Panc1 (cell line): Measurements from ENCODE around the gene SUSD2. TPM values are rescaled to one million over a fixed set of nuclear protein-coding genes. Genes with fewer than 3 reads are reported as not detected.
"Not testable (repeated sequence)": the region's sequence is repeated elsewhere in the genome, so short reads cannot be mapped to it uniquely, and the experiment has no call there.

Experiments
- ATAC-seq: fragments of 200-7000 bp; cut with Tn5 transposase; 2 replicates; pipeline ENCODE4 v1.9.1; 2020; ENCODE audit warnings: mild to moderate bottlenecking, moderate library complexity
- BruUV-seq: library from RNA; stranded (reverse); fragments of 400-500 nt; replicated peaks from 2 replicates; lab custom pipeline; 2021; lab: Mats Ljungman, UMichigan
- CTCF ChIA-PET: fragments of 300-600 bp; sonication (Branson Sonifier 250); formaldehyde crosslinking; loops from one replicate; lab custom pipeline; 2022; ENCODE audit warnings: antibody characterized with exemption; lab: Charles Lee
- POLR2A ChIA-PET: fragments of 300-600 bp; sonication (Branson Sonifier 250); formaldehyde crosslinking; loops from one replicate; lab custom pipeline; 2022; ENCODE audit warnings: antibody characterized with exemption; lab: Charles Lee
- DNase-seq: peaks from one replicate; pipeline ENCODE4 v3.0.0-alpha.2; 2010; ENCODE audit warnings: low read depth, low spot score
- H3K27ac ChIP-seq: 2 replicates; pipeline ENCODE4 v1.5.1; 2011; ENCODE audit warnings: mild to moderate bottlenecking, low read length, inconsistent platforms
- H3K27me3 ChIP-seq: fragments of 200-500 bp; sonication (Bioruptor generic); 2 replicates; pipeline ENCODE4 v1.6.0; 2014; ENCODE audit warnings: low read length, inconsistent platforms; ENCODE audit not compliant: control insufficient read depth, insufficient read depth
- H3K36me3 ChIP-seq: fragments of 200-500 bp; sonication (Bioruptor generic); 2 replicates; pipeline ENCODE4 v1.5.1; 2014; ENCODE audit warnings: inconsistent platforms, mild to moderate bottlenecking, low read length, moderate library complexity; ENCODE audit not compliant: control insufficient read depth, insufficient read depth
- H3K4me1 ChIP-seq: 2 replicates; pipeline ENCODE4 v1.5.1; 2011; ENCODE audit warnings: inconsistent platforms, mild to moderate bottlenecking, low read length, moderate library complexity; ENCODE audit not compliant: control insufficient read depth, insufficient read depth
- H3K4me3 ChIP-seq, 2 experiments: 2 replicates each; pipeline ENCODE4 v1.5.1; 2011 to 2012; ENCODE audit warnings: low read depth in 2 of 2, low read length in 2 of 2, mild to moderate bottlenecking in 2 of 2, inconsistent platforms in 1 of 2, moderate library complexity in 1 of 2
- H3K9me3 ChIP-seq: fragments of 200-500 bp; sonication (Bioruptor generic); 2 replicates; pipeline ENCODE4 v1.5.1; 2014; ENCODE audit warnings: low read depth, mild to moderate bottlenecking, inconsistent platforms, low read length, moderate library complexity; ENCODE audit not compliant: control insufficient read depth, insufficient read depth
- CTCF ChIP-seq: fragments of 450-650 bp; IDR thresholded peaks from 2 replicates; pipeline ENCODE4 v1.5.1; 2017; ENCODE audit warnings: mild to moderate bottlenecking
- POLR2AphosphoS5 ChIP-seq: IDR thresholded peaks from 2 replicates; pipeline ENCODE4 v1.6.1; 2012; ENCODE audit warnings: mild to moderate bottlenecking, low read depth, low read length, moderate library complexity
- SIN3A ChIP-seq: IDR thresholded peaks from 2 replicates; pipeline ENCODE4 v1.6.1; 2012; ENCODE audit warnings: low read depth, mild to moderate bottlenecking, low read length, moderate library complexity, borderline replicate concordance; ENCODE audit not compliant: insufficient read depth
- TCF7L2 ChIP-seq: IDR thresholded peaks from 2 replicates; pipeline ENCODE4 v1.6.1; 2011; ENCODE audit warnings: mild to moderate bottlenecking, low read depth, low read length, inconsistent platforms
- in situ Hi-C: cut with HindIII; loops from 2 replicates; pipeline ENCODE4 v1.10.0; 2016; ENCODE audit warnings: low sequenced_read_pairs, low pct_unique_long_range_greater_than_20kb
- intact Hi-C: fragments of 100-400 bp; cut with micrococcal nuclease; formaldehyde crosslinking; loops from one replicate; pipeline ENCODE4 v1.10.0; 2022; ENCODE audit not compliant: unreplicated experiment
- total RNA-seq: library from RNA; stranded (reverse); gene quantifications from one replicate; pipeline ENCODE4 v1.2.1, GENCODE V29; 2021; ENCODE audit not compliant: unreplicated experiment
- TF ChIP-seq, protein P1 (sequence below), 2 experiments: IDR thresholded peaks; 2 replicates each; pipeline ENCODE4 v1.6.1; 2011 to 2012; ENCODE audit warnings: low read depth in 2 of 2, control low read depth in 1 of 2, low read length in 1 of 2, mild to moderate bottlenecking in 1 of 2, moderate library complexity in 1 of 2; ENCODE audit not compliant: insufficient read depth in 1 of 2

SUSD2 gene
- total RNA-seq, 1 experiment from 2014 or later = 10.6 TPM

DNA sequence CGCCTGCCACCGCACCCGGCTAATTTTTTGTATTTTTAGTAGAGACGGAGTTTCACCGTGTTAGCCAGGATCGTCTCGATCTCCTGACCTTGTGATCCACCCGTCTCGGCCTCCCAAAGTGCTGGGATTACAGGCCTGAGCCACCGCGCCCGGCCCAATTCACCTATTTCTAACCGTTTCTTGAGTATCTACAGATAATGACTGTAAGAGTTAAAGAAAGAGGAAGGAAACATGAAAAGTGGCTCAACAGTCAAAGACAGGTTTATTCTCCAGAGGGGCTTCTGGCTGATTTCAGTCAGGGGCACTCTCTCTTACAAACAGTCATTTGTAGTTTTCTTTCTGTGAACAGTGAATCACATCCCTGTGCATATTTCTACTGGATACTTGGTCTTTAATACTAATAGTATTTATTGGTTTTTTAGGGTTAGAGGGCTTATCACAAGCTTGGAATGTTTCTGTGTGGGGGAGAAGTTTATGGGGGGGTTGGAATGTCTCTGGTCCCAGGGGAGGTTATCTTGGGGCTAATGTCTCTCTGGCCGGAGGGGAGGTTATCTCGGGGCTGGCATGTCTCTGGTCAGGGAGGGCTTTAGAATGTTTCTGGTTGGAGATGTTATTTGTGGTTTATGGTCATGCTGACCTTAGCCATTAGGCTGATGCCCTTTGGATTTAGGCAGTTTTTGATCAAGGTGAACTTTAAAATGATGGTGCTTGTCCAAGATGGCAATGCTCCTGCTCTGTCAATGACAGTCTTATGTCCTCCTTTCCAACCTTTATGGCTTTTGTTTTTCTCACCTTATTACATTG lies 25.4 kb downstream of the SUSD2 start:
- DNase-seq, H3K4me3 ChIP-seq, in situ Hi-C loops, H3K27me3 ChIP-seq, BruUV-seq, H3K9me3 ChIP-seq, intact Hi-C loops, H3K36me3 ChIP-seq: not testable (repeated sequence)
- ChIA-PET CTCF (interaction anchor here (0.5 kb wide), 1 partner anchor 391 kb away, joined by 5 read pairs; no protein-coding TSS in a partner anchor), POLR2A (interaction anchor here (0.6 kb wide), 1 partner anchor 175 kb away, joined by 3 read pairs; no protein-coding TSS in a partner anchor)
- H3K4me1 ChIP-seq = peaks cover 30% of the 10 kb centered on the region
- 0 out of 2 replicates have a peak, but pooled peaks have one; percentile 60 for TF ChIP-seq TCF7L2
- 0 out of 2 replicates have a peak, but pooled peaks have one; percentile 22 for TF ChIP-seq POLR2AphosphoS5
- ATAC-seq = peak; percentile 55; the same call in 1 of the 2 replicates
- peak overlapping the region; percentile 98 for H3K27ac ChIP-seq

DNA sequence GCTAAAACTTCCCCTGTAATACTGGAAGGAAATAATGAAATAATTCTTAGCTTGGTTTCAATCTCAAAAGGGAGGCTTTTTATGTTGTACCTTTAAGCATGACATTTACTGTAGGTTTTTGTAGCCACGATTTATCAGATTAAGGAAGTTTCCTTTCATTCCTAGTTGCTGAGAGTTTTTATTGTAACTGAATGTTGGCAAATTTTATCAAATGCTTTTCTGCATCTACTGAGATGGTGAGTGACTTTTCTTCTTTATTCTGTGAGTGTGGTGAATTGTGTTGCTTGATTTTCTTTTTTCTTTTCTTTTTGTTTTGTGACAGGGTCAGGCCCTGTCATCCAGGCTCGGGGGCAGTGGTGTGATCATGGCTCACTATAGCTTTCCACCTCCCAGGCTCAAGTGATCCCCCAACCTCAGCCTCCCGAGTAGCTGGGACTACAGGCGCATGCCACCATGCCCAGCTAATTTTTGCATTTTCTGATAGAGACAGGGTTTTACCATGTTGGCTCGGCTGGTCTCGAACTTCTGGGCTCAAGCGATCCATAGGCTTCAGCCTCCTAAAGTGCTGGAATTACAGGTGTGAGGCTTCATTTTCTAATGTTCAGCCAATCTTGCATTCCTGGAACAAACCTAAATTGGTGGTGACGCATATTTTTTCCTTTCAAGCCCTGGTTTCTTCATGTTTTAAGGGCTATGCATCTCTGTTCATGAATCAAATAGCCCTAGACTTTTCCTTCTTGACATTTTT lies 26.2 kb downstream of the SUSD2 start:
- in situ Hi-C loops (no loop called here), intact Hi-C loops (no loop called here)
- Histone ChIP-seq H3K4me1 (peaks cover 27% of the 10 kb centered on the region), H3K27me3 (no peaks in the 10 kb centered on the region), H3K9me3 (peaks cover 8% of the 10 kb centered on the region; the same call in 1 of the 2 replicates), H3K4me3 (peak overlapping the region in 1 of 2 experiments; percentile 27; a peak in 2 of 4 replicates), H3K36me3 (no peaks in the 10 kb centered on the region), H3K27ac (peak overlapping the region; percentile 98)
- CTCF ChIA-PET = interaction anchor here (0.5 kb wide), 1 partner anchor 390 kb away, joined by 5 read pairs; no protein-coding TSS in a partner anchor
- DNase-seq = no peak
- POLR2A ChIA-PET = no interaction called here
- TF ChIP-seq CTCF = no peak
- no peak for TF ChIP-seq POLR2AphosphoS5
- TF ChIP-seq TCF7L2 = no peak
- TF ChIP-seq, protein P1, sequence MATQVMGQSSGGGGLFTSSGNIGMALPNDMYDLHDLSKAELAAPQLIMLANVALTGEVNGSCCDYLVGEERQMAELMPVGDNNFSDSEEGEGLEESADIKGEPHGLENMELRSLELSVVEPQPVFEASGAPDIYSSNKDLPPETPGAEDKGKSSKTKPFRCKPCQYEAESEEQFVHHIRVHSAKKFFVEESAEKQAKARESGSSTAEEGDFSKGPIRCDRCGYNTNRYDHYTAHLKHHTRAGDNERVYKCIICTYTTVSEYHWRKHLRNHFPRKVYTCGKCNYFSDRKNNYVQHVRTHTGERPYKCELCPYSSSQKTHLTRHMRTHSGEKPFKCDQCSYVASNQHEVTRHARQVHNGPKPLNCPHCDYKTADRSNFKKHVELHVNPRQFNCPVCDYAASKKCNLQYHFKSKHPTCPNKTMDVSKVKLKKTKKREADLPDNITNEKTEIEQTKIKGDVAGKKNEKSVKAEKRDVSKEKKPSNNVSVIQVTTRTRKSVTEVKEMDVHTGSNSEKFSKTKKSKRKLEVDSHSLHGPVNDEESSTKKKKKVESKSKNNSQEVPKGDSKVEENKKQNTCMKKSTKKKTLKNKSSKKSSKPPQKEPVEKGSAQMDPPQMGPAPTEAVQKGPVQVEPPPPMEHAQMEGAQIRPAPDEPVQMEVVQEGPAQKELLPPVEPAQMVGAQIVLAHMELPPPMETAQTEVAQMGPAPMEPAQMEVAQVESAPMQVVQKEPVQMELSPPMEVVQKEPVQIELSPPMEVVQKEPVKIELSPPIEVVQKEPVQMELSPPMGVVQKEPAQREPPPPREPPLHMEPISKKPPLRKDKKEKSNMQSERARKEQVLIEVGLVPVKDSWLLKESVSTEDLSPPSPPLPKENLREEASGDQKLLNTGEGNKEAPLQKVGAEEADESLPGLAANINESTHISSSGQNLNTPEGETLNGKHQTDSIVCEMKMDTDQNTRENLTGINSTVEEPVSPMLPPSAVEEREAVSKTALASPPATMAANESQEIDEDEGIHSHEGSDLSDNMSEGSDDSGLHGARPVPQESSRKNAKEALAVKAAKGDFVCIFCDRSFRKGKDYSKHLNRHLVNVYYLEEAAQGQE (IDR thresholded peaks at IDR 0.05; ENCODE audit: insufficient read depth in 1 of 2, low read depth in 2 of 2, low read length in 1 of 2) = no peak
- TF ChIP-seq SIN3A = no peak
- peak; percentile 61 for ATAC-seq
- no TSS peak for BruUV-seq
